RWPE2 (cell line): ENCODE results near the gene MKX.

Experiments
- ATAC-seq: fragments of 200-7000 bp; cut with Tn5 transposase; 3 replicates; pipeline ENCODE4 v1.9.1; 2021; ENCODE audit warnings: low read depth
- DNase-seq: peaks from one replicate; pipeline ENCODE4 v3.0.0-alpha.2; 2020; ENCODE audit warnings: low spot score
- H3K27ac ChIP-seq: fragments of 450-650 bp; 2 replicates; pipeline ENCODE4 v1.5.1; 2017; ENCODE audit warnings: mild to moderate bottlenecking; ENCODE audit not compliant: poor library complexity, severe bottlenecking
- H3K27me3 ChIP-seq: fragments of 250-450 bp; sonication (Bioruptor Pico); 2 replicates; pipeline ENCODE4 v1.5.1; 2021; ENCODE audit warnings: mild to moderate bottlenecking, moderate library complexity; ENCODE audit not compliant: insufficient read depth, poor library complexity, severe bottlenecking
- H3K36me3 ChIP-seq: fragments of 250-450 bp; sonication (Bioruptor Pico); 2 replicates; pipeline ENCODE4 v1.5.1; 2020; ENCODE audit warnings: low read depth, mild to moderate bottlenecking, moderate library complexity
- H3K4me1 ChIP-seq: fragments of 250-450 bp; sonication (Bioruptor Pico); 2 replicates; pipeline ENCODE4 v1.5.1; 2021; ENCODE audit warnings: mild to moderate bottlenecking, moderate library complexity; ENCODE audit not compliant: insufficient read depth, poor library complexity, severe bottlenecking
- H3K4me3 ChIP-seq: fragments of 250-450 bp; sonication (Bioruptor Pico); 2 replicates; pipeline ENCODE4 v1.5.1; 2021; ENCODE audit warnings: mild to moderate bottlenecking, moderate library complexity; ENCODE audit not compliant: severe bottlenecking
- H3K9me3 ChIP-seq: fragments of 250-450 bp; sonication (Bioruptor Pico); 2 replicates; pipeline ENCODE4 v1.5.1; 2021; ENCODE audit warnings: mild to moderate bottlenecking, moderate library complexity; ENCODE audit not compliant: severe bottlenecking
- TF ChIP-seq, protein P1 (sequence below): fragments of 450-650 bp; IDR thresholded peaks from one replicate; pipeline ENCODE4 v1.5.1; 2017; ENCODE audit warnings: mild to moderate bottlenecking, moderate library complexity; ENCODE audit not compliant: poor library complexity, severe bottlenecking

Gene MKX

GRCh38 chr10:27643301-27643700, 102.3 kb downstream of the MKX start:
- Histone ChIP-seq H3K27ac (no peak overlapping the region), H3K27me3 (no peaks in the 10 kb centered on the region), H3K36me3 (no peaks in the 10 kb centered on the region), H3K4me3 (no peak overlapping the region), H3K4me1 (peaks cover 15% of the 10 kb centered on the region), H3K9me3 (no peaks in the 10 kb centered on the region)
- TF ChIP-seq, protein P1, sequence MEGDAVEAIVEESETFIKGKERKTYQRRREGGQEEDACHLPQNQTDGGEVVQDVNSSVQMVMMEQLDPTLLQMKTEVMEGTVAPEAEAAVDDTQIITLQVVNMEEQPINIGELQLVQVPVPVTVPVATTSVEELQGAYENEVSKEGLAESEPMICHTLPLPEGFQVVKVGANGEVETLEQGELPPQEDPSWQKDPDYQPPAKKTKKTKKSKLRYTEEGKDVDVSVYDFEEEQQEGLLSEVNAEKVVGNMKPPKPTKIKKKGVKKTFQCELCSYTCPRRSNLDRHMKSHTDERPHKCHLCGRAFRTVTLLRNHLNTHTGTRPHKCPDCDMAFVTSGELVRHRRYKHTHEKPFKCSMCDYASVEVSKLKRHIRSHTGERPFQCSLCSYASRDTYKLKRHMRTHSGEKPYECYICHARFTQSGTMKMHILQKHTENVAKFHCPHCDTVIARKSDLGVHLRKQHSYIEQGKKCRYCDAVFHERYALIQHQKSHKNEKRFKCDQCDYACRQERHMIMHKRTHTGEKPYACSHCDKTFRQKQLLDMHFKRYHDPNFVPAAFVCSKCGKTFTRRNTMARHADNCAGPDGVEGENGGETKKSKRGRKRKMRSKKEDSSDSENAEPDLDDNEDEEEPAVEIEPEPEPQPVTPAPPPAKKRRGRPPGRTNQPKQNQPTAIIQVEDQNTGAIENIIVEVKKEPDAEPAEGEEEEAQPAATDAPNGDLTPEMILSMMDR = no peak
- DNase-seq (no peak), ATAC-seq (no peak)

DNA sequence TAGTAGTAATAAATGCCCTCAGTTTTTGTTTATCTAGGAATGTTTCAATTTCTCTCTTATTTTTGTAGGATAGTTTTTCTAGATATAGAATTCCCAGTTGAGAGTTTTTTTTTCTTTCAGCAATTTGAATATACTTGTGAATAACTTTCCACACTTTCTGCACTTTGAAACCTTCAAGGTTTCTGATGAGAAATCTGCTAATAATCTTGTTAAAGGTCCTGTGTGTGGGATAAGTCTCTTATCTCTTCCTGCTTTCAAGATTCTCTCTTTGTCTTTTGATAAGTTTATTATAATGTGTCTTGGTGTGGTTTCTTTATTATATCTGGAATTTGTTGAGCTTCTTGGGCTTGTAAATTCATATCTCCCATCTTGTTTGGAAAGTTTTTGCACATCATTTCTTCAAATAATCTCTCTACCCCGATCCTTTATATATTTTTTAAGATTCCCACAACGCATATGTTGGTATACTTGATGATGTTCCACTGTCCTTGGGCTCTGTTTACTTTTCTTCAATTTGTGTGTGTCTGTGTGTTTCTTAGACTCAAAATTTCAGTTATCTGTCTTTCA, 103.5 kb downstream of the MKX start:
- H3K36me3 ChIP-seq = no peaks in the 10 kb centered on the region
- H3K27me3 ChIP-seq = no peaks in the 10 kb centered on the region
- DNase-seq = no peak
- no peak overlapping the region for H3K4me3 ChIP-seq
- no peak for ATAC-seq
- TF ChIP-seq, protein P1 = no peak
- H3K27ac ChIP-seq = no peak overlapping the region
- peaks cover 15% of the 10 kb centered on the region for H3K4me1 ChIP-seq
- H3K9me3 ChIP-seq = no peaks in the 10 kb centered on the region

- TF ChIP-seq, protein P1 = no peak
- H3K27ac ChIP-seq = no peak overlapping the region
- ATAC-seq (no peak), DNase-seq (no peak)
- H3K4me1 ChIP-seq = no peaks in the 10 kb centered on the region
- H3K4me3 ChIP-seq = no peak overlapping the region
- no peaks in the 10 kb centered on the region for H3K27me3 ChIP-seq
- no peaks in the 10 kb centered on the region for H3K9me3 ChIP-seq
- H3K36me3 ChIP-seq = no peaks in the 10 kb centered on the region
Observed at GRCh38 chr10:27638071-27638750, 107.4 kb downstream of the MKX start.

- no peak for ATAC-seq
- TF ChIP-seq, protein P1 = no peak
- H3K9me3 ChIP-seq = no peaks in the 10 kb centered on the region
- no peak overlapping the region for H3K4me3 ChIP-seq
- no peak overlapping the region for H3K27ac ChIP-seq
- no peaks in the 10 kb centered on the region for H3K4me1 ChIP-seq
- DNase-seq = no peak
- no peaks in the 10 kb centered on the region for H3K27me3 ChIP-seq
- no peaks in the 10 kb centered on the region for H3K36me3 ChIP-seq
Observed at GRCh38 chr10:27637601-27638000, 108.0 kb downstream of the MKX start.

DNA sequence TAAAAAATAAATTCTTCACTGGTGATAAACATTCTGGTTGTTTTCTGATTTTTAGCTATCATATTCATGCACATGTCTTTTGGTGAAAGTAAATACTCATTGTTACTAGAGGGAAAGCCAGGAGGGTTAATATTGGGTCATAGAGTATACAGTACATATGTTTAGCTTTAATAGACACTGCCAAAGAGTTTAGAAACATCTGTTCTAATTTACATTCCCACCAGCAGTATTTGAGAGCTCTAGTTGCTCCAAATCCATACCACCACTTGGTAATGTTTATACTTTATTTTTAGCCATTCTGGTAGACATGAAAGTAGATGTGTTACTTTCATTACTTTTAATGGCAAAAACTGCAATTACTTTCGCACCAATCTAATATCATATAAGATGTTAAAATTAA, 108.8 kb downstream of the MKX start:
- ATAC-seq (no peak), DNase-seq (no peak)
- Histone ChIP-seq H3K9me3 (no peaks in the 10 kb centered on the region), H3K4me1 (no peaks in the 10 kb centered on the region), H3K36me3 (no peaks in the 10 kb centered on the region), H3K27me3 (no peaks in the 10 kb centered on the region), H3K27ac (no peak overlapping the region), H3K4me3 (no peak overlapping the region)
- TF ChIP-seq, protein P1 = no peak
